Esophagus muscularis mucosa (tissue), 4 donors: ENCODE results near the gene MSH2. TPM values are rescaled to one million over a fixed set of nuclear protein-coding genes. Genes with fewer than 3 reads are reported as not detected.
"Not testable (repeated sequence)": the region's sequence is repeated elsewhere in the genome, so short reads cannot be mapped to it uniquely, and the experiment has no call there.

Experiments
- DNase-seq: peaks from one replicate; pipeline ENCODE4 v3.0.0-alpha.2; 2017; ENCODE audit errors: extremely low spot score
- H3K27ac ChIP-seq, 4 donors: fragments of 200-600 bp; sonication (generic); replicated peaks in 1 of 4; 1 replicate in 3 of 4; 2 replicates in 1 of 4; pipeline ENCODE4 v1.5.1; 2016 to 2019; ENCODE audit warnings: mild to moderate bottlenecking in 1 of 4
- H3K27me3 ChIP-seq, 4 donors: fragments of 200-600 bp; sonication (generic); one replicate each; pipeline versions ENCODE4 v1.5.1 to v1.6.0; 2016 to 2019
- H3K36me3 ChIP-seq, 4 donors: fragments of 200-600 bp; sonication (generic); one replicate each; pipeline ENCODE4 v1.5.1; 2016 to 2019
- H3K4me1 ChIP-seq, 4 donors: fragments of 200-600 bp; sonication (generic); one replicate each; pipeline ENCODE4 v1.5.1; 2016 to 2019
- H3K4me3 ChIP-seq, 4 donors: fragments of 200-600 bp; sonication (generic); 1 replicate in 2 of 4; 2 replicates in 2 of 4; pipeline ENCODE4 v1.5.1; 2016 to 2019; ENCODE audit warnings: mild to moderate bottlenecking in 4 of 4, moderate library complexity in 1 of 4
- H3K9me3 ChIP-seq, 4 donors: fragments of 200-600 bp; sonication (generic); 1 replicate in 3 of 4; 2 replicates in 1 of 4; pipeline ENCODE4 v1.5.1; 2016 to 2019
- CTCF ChIP-seq, 3 experiments: fragments of 200-600 bp in 2 of 3; fragments of 450-650 bp in 1 of 3; sonication (generic) in 2 of 3; IDR thresholded peaks; one replicate each; pipeline ENCODE4 v1.5.1; 2017 to 2019; ENCODE audit warnings: antibody characterized with exemption in 3 of 3, mild to moderate bottlenecking in 2 of 3, moderate library complexity in 1 of 3
- EP300 ChIP-seq: sonication (generic); formaldehyde crosslinking; IDR thresholded peaks from one replicate; pipeline ENCODE4 v1.6.1; 2017; ENCODE audit warnings: antibody characterized with exemption
- POLR2A ChIP-seq: fragments of 450-650 bp; IDR thresholded peaks from one replicate; pipeline ENCODE4 v1.6.1; 2017; ENCODE audit warnings: antibody characterized with exemption, moderate library complexity, mild to moderate bottlenecking, low read depth
- POLR2AphosphoS5 ChIP-seq, 2 donors: sonication (generic); formaldehyde crosslinking; IDR thresholded peaks; one replicate each; pipeline ENCODE4 v1.6.1; 2017; ENCODE audit warnings: antibody characterized with exemption in 2 of 2
- WGBS: methylation state at CpG from one replicate; pipeline ENCODE4 v1.1.5; 2018; 5-methylcytosine and 5-hydroxymethylcytosine counted together
- intact Hi-C: fragments of 100-400 bp; cut with DNase I; formaldehyde crosslinking; loops from one replicate; pipeline ENCODE4 v1.15.1; 2023
- total RNA-seq, 4 donors: library from RNA; depleted of rRNA; stranded (reverse); fragments of >200 nt; gene quantifications; one replicate each; pipeline versions ENCODE4 v1.1.0 to v1.2.1, GENCODE V29; 2016

MSH2 gene
- total RNA-seq, 4 donors from 2014 or later: 5.6 to 9.9 (median 7.6) TPM

DNA sequence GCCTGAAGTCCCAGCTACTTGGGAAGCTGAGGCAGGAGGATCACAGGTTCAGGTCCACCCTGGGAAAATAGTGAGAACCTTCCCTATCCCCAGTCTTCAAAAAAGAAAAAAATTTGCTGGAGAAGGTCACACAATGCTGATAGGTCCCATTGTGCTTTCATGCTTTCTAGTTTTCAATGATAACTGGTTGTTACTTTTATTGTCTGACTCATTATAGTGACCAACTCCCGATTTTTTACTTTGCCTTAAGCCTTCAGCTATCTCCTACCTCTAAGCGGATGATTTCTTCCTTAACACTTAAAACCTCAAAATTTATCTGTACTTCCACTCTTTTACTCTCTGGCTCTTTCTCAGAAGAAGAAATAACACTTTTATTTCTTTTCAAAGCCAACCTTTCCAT lies 17.3 kb downstream of the MSH2 start:
- Histone ChIP-seq H3K36me3 (peaks cover 0 to 44% (median 22%) of the 10 kb centered on the region in 4 donors), H3K9me3 (no peaks in the 10 kb centered on the region), H3K4me1 (no peaks in the 10 kb centered on the region), H3K27me3 (no peaks in the 10 kb centered on the region), H3K4me3 (no peak overlapping the region), H3K27ac (no peak overlapping the region)
- no peak for DNase-seq
- intact Hi-C loops: no loop called here
- 95% methylated on average over 2 of the region's 2 CpGs for WGBS
- no peak for TF ChIP-seq CTCF (IDR thresholded peaks at IDR 0.05)
- TF ChIP-seq POLR2A: no peak

GRCh38 chr2:47420683-47421082 lies 17.7 kb downstream of the MSH2 start:
- H3K27ac ChIP-seq, H3K27me3 ChIP-seq, H3K4me1 ChIP-seq, H3K9me3 ChIP-seq, H3K4me3 ChIP-seq, DNase-seq, intact Hi-C loops: not testable (repeated sequence)
- 97% methylated on average over 10 of the region's 10 CpGs for WGBS
- peaks cover 0 to 41% (median 20%) of the 10 kb centered on the region in 4 donors for H3K36me3 ChIP-seq

DNA sequence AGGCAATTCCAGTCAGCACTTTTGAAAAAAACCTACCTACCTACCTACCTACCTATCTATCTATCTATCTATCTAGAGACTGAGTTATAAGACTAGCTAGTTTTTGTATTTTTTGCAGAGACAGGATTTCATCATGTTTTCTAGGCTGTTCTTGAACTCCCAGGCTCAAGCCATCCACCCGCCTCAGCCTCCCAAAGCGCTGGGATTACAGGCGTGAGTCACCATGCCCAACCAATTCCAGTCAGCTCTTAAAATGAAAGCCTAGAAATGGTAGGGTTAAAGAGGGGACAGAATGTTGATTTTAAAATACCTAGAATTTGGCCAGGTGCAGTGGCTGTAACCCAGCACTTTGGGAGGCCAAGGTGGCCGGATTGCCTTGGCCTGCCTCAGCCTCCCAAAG lies 19.1 kb downstream of the MSH2 start:
- H3K27me3 ChIP-seq: no peaks in the 10 kb centered on the region
- intact Hi-C loops: no loop called here
- no peak overlapping the region for H3K4me3 ChIP-seq
- H3K36me3 ChIP-seq: peaks cover 0 to 31% (median 12%) of the 10 kb centered on the region in 4 donors
- TF ChIP-seq EP300 (no peak), POLR2AphosphoS5 (IDR thresholded peaks at IDR 0.05) (no peak), POLR2A (no peak), CTCF (IDR thresholded peaks at IDR 0.05) (no peak)
- H3K9me3 ChIP-seq: no peaks in the 10 kb centered on the region
- no peak for DNase-seq
- 97% methylated on average over 4 of the region's 4 CpGs for WGBS
- no peaks in the 10 kb centered on the region for H3K4me1 ChIP-seq
- no peak overlapping the region for H3K27ac ChIP-seq

DNA sequence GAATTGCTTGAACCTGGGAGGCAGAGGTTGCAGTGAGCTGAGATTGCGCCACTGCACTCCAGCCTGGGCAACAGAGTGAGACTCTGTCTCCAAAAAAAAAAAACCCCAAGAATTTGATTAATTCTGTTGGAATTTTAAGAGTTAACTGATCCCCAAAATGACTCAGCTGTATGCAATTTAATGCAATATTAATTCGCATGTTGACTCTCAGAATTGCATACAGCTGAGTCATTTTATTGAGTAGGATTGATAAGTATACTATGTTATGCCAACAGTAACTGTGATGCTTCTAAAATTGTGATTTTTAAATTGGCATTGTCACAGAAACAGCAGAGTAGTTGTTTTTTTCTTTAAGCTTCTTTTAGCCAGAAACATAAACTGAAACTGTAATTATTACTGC lies 19.6 kb downstream of the MSH2 start:
- no peak overlapping the region for H3K4me3 ChIP-seq
- DNase-seq: no peak
- H3K9me3 ChIP-seq: no peaks in the 10 kb centered on the region
- intact Hi-C loops: no loop called here
- peaks cover 0 to 25% (median 10%) of the 10 kb centered on the region in 4 donors for H3K36me3 ChIP-seq
- TF ChIP-seq POLR2A (no peak), POLR2AphosphoS5 (IDR thresholded peaks at IDR 0.05) (no peak), CTCF (IDR thresholded peaks at IDR 0.05) (no peak), EP300 (no peak)
- H3K4me1 ChIP-seq: no peaks in the 10 kb centered on the region
- no peaks in the 10 kb centered on the region for H3K27me3 ChIP-seq
- 93% methylated on average over 2 of the region's 2 CpGs for WGBS
- H3K27ac ChIP-seq: no peak overlapping the region

GRCh38 chr2:47426786-47427185 lies 23.8 kb downstream of the MSH2 start:
- H3K36me3 ChIP-seq: peaks cover 0 to 37% (median 20%) of the 10 kb centered on the region in 4 donors

More at GRCh38 chr2:47426786-47427185, 23.8 kb downstream of the MSH2 start:
- Histone ChIP-seq H3K27me3 (no peaks in the 10 kb centered on the region), H3K9me3 (no peaks in the 10 kb centered on the region), H3K4me3 (no peak overlapping the region), H3K4me1 (peaks cover 0 to 11% (median 6%) of the 10 kb centered on the region in 4 donors), H3K27ac (no peak overlapping the region)
- intact Hi-C loops: no loop called here
- WGBS: 85% methylated on average over 4 of the region's 4 CpGs
- TF ChIP-seq EP300 (no peak), CTCF (IDR thresholded peaks at IDR 0.05) (no peak), POLR2A (no peak), POLR2AphosphoS5 (IDR thresholded peaks at IDR 0.05) (no peak)
- DNase-seq: no peak
